SK-N-SH (cell line): Measurements from ENCODE around the gene CDKN2B-AS1.

Experiments used
- CHD2 ChIP-seq: fragments of 150-350 bp; IDR thresholded peaks from 2 replicates; pipeline ENCODE4 v1.6.1; 2018; ENCODE audit warnings: low read length; ENCODE audit not compliant: partially characterized antibody
- CTCF ChIP-seq: fragments of 200-600 bp; sonication (generic); IDR thresholded peaks from 2 replicates; pipeline ENCODE4 v1.6.1; 2017; ENCODE audit warnings: antibody characterized with exemption, mild to moderate bottlenecking, moderate library complexity
- EP300 ChIP-seq, 2 experiments: IDR thresholded peaks; 2 replicates each; pipeline versions ENCODE4 v1.4.0 to v1.6.1; 2012; ENCODE audit warnings: borderline replicate concordance in 1 of 2, low read depth in 1 of 2, low read length in 1 of 2
- EZH2phosphoT487 ChIP-seq: fragments of 200-600 bp; sonication (generic); IDR thresholded peaks from 2 replicates; pipeline ENCODE4 v1.6.1; 2017; ENCODE audit warnings: low read depth, mixed run types, mild to moderate bottlenecking, antibody characterized with exemption, moderate library complexity, borderline replicate concordance
- FOXM1 ChIP-seq: IDR thresholded peaks from 2 replicates; pipeline ENCODE4 v1.4.0; 2012; ENCODE audit warnings: low read depth, mild to moderate bottlenecking
- MAX ChIP-seq: IDR thresholded peaks from 2 replicates; pipeline ENCODE4 v1.4.0; 2012; ENCODE audit warnings: low read depth
- MXI1 ChIP-seq: IDR thresholded peaks from 2 replicates; pipeline ENCODE4 v1.6.1; 2012; ENCODE audit warnings: mild to moderate bottlenecking, low read depth, low read length, improper control_type of control experiment
- NFIC ChIP-seq: IDR thresholded peaks from 2 replicates; pipeline ENCODE4 v1.4.0; 2012; ENCODE audit warnings: borderline replicate concordance
- RCOR1 ChIP-seq: fragments of 150-350 bp; IDR thresholded peaks from 2 replicates; pipeline ENCODE4 v1.6.1; 2017; ENCODE audit warnings: antibody characterized with exemption, low read length
- SIN3A ChIP-seq: IDR thresholded peaks from 2 replicates; pipeline ENCODE4 v1.6.1; 2012; ENCODE audit warnings: low read depth, mild to moderate bottlenecking, low read length, moderate library complexity, borderline replicate concordance
- TCF12 ChIP-seq: IDR thresholded peaks from 2 replicates; pipeline ENCODE4 v1.4.0; 2012
- USF1 ChIP-seq: IDR thresholded peaks from 2 replicates; pipeline ENCODE4 v1.4.0; 2012; ENCODE audit warnings: low read depth, borderline replicate concordance
- YY1 ChIP-seq: IDR thresholded peaks from 2 replicates; pipeline ENCODE4 v1.4.0; 2012; ENCODE audit warnings: low read depth, mild to moderate bottlenecking
- ZBTB33 ChIP-seq: IDR thresholded peaks from 2 replicates; pipeline ENCODE4 v1.4.0; 2012; ENCODE audit warnings: low read depth, borderline replicate concordance

GRCh38 chr9:21974343-21974721 lies 20.3 kb upstream of the CDKN2B-AS1 start:
- TF ChIP-seq ZBTB33, result no peak
- TF ChIP-seq YY1, result no peak
- no peak for TF ChIP-seq CTCF
- no peak for TF ChIP-seq EP300 (IDR thresholded peaks at IDR 0.05; ENCODE audit: borderline replicate concordance in 1 of 2, low read depth in 1 of 2, low read length in 1 of 2)
- TF ChIP-seq TCF12, result no peak
- TF ChIP-seq SIN3A, result no peak
- TF ChIP-seq MXI1, result no peak
- no peak for TF ChIP-seq NFIC
- no peak for TF ChIP-seq RCOR1
- TF ChIP-seq MAX, result no peak
- TF ChIP-seq CHD2, result no peak
- no peak; the same call in 1 of the 2 replicates for TF ChIP-seq EZH2phosphoT487
- no peak for TF ChIP-seq FOXM1
- no peak for TF ChIP-seq USF1
